ENCODE results near the gene TPGS2. TPM values are rescaled to one million over a fixed set of nuclear protein-coding genes. Genes with fewer than 3 reads are reported as not detected.

TPGS2 gene
- total RNA-seq, 1 experiment from 2014 or later, result 49.7 TPM

GRCh38 chr18:36871801-36872200 is 43.0 kb upstream of the TPGS2 start:
- Histone ChIP-seq H3K36me3 (ENCODE audit: control insufficient read depth, insufficient read depth, low read length) (no peaks in the 10 kb centered on the region), H3K4me1 (no peaks in the 10 kb centered on the region), H3K9me3 (no peaks in the 10 kb centered on the region), H3K27me3 (replicated peaks; ENCODE audit: control insufficient read depth, insufficient read depth, low read length) (no peaks in the 10 kb centered on the region), H3K4me3 (ENCODE audit: low read depth, low read length) (no peak overlapping the region)
- no peaks in the 10 kb centered on the region for H3K27me3 Mint-ChIP-seq (ENCODE audit: insufficient read depth, unreplicated experiment)
- H3K9me3 Mint-ChIP-seq (ENCODE audit: unreplicated experiment), result no peaks in the 10 kb centered on the region
- TF ChIP-seq CTCF (IDR thresholded peaks at IDR 0.05; ENCODE audit: insufficient read depth in 1 of 2, low read depth in 1 of 2, low read length in 1 of 2, severe bottlenecking in 1 of 2, unreplicated experiment in 1 of 2), result no peak
- H3K27ac Mint-ChIP-seq (ENCODE audit: unreplicated experiment), result no peak overlapping the region
- no peaks in the 10 kb centered on the region for H3K4me1 Mint-ChIP-seq (ENCODE audit: low read depth, unreplicated experiment)
- no peak overlapping the region for H3K4me3 Mint-ChIP-seq (ENCODE audit: unreplicated experiment)
- ChIA-PET POLR2A (no interaction called here), CTCF (no interaction called here)
- H3K36me3 Mint-ChIP-seq (ENCODE audit: insufficient read depth, unreplicated experiment), result no peaks in the 10 kb centered on the region
- intact Hi-C loops (cut with micrococcal nuclease; ENCODE audit: unreplicated experiment), result no loop called here
- no TSS peak for BruUV-seq (replicated peaks)
- DNase-seq, result no peak

DNA sequence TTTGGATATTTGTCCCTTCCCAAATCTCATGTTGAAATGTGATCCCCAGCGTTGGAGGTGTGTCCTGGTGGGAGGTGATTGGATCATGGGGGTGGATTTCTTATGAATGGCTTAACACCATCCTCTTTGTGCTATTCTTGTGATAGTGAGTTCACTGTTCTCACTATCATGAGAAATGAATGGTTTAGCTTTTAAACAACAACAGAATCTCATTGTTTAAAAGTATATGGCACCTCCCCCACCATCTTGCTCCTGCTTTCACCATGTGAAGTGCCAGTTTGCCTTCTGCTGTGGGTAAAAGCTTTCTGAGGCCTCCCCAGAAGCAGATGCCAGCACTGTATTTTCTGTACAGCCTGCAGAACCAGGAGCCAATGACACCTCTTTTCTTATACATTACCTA is 38.3 kb upstream of the TPGS2 start:
- Mint-ChIP-seq H3K27ac (ENCODE audit: unreplicated experiment) (no peak overlapping the region), H3K36me3 (ENCODE audit: insufficient read depth, unreplicated experiment) (no peaks in the 10 kb centered on the region), H3K9me3 (ENCODE audit: unreplicated experiment) (no peaks in the 10 kb centered on the region), H3K4me3 (ENCODE audit: unreplicated experiment) (no peak overlapping the region), H3K4me1 (ENCODE audit: low read depth, unreplicated experiment) (no peaks in the 10 kb centered on the region), H3K27me3 (ENCODE audit: insufficient read depth, unreplicated experiment) (no peaks in the 10 kb centered on the region)
- intact Hi-C loops (cut with micrococcal nuclease; ENCODE audit: unreplicated experiment), result no loop called here
- CTCF ChIA-PET, result no interaction called here
- POLR2A ChIA-PET, result no interaction called here
- Histone ChIP-seq H3K36me3 (ENCODE audit: control insufficient read depth, insufficient read depth, low read length) (no peaks in the 10 kb centered on the region), H3K27me3 (replicated peaks; ENCODE audit: control insufficient read depth, insufficient read depth, low read length) (no peaks in the 10 kb centered on the region), H3K4me1 (no peaks in the 10 kb centered on the region), H3K9me3 (no peaks in the 10 kb centered on the region), H3K4me3 (ENCODE audit: low read depth, low read length) (no peak overlapping the region)
- no peak for DNase-seq
- no TSS peak for BruUV-seq (replicated peaks)
- TF ChIP-seq CTCF (IDR thresholded peaks at IDR 0.05; ENCODE audit: insufficient read depth in 1 of 2, low read depth in 1 of 2, low read length in 1 of 2, severe bottlenecking in 1 of 2, unreplicated experiment in 1 of 2), result no peak

- Histone ChIP-seq H3K4me3 (ENCODE audit: low read depth, low read length) (no peak overlapping the region), H3K4me1 (no peaks in the 10 kb centered on the region), H3K9me3 (no peaks in the 10 kb centered on the region), H3K36me3 (ENCODE audit: control insufficient read depth, insufficient read depth, low read length) (no peaks in the 10 kb centered on the region), H3K27me3 (replicated peaks; ENCODE audit: control insufficient read depth, insufficient read depth, low read length) (no peaks in the 10 kb centered on the region)
- H3K27me3 Mint-ChIP-seq (ENCODE audit: insufficient read depth, unreplicated experiment), result no peaks in the 10 kb centered on the region
- CTCF ChIA-PET, result no interaction called here
- no TSS peak for BruUV-seq (replicated peaks)
- no peaks in the 10 kb centered on the region for H3K4me1 Mint-ChIP-seq (ENCODE audit: low read depth, unreplicated experiment)
- H3K9me3 Mint-ChIP-seq (ENCODE audit: unreplicated experiment), result no peaks in the 10 kb centered on the region
- no peak for DNase-seq
- intact Hi-C loops (cut with micrococcal nuclease; ENCODE audit: unreplicated experiment), result no loop called here
- no peak overlapping the region for H3K27ac Mint-ChIP-seq (ENCODE audit: unreplicated experiment)
- POLR2A ChIA-PET, result no interaction called here
- no peak overlapping the region for H3K4me3 Mint-ChIP-seq (ENCODE audit: unreplicated experiment)
- TF ChIP-seq CTCF (IDR thresholded peaks at IDR 0.05; ENCODE audit: insufficient read depth in 1 of 2, low read depth in 1 of 2, low read length in 1 of 2, severe bottlenecking in 1 of 2, unreplicated experiment in 1 of 2), result no peak
- no peaks in the 10 kb centered on the region for H3K36me3 Mint-ChIP-seq (ENCODE audit: insufficient read depth, unreplicated experiment)
These were observed 33.4 kb upstream of the TPGS2 start for GRCh38 chr18:36862182-36862581.

All from Caco-2 (cell line).